Measurements from ENCODE around the gene AMIGO3. TPM values are rescaled to one million over a fixed set of nuclear protein-coding genes. Genes with fewer than 3 reads are reported as not detected.

AMIGO3 gene
- total and polyA plus RNA-seq, 2 experiments from 2014 or later: 2.9 to 10.4 TPM

GRCh38 chr3:49703956-49704355 lies 15.5 kb downstream of the AMIGO3 start:
- no peak for TF ChIP-seq CTCF (conservative IDR thresholded peaks at IDR 0.05; ENCODE audit: low read depth in 2 of 2)
- no peak for TF ChIP-seq EZH2phosphoT487 (IDR thresholded peaks at IDR 0.05; ENCODE audit: unreplicated experiment)
- no peak for TF ChIP-seq ZNF331 (CRISPR knock-in tag; IDR thresholded peaks at IDR 0.05; ENCODE audit: low read depth)
- TF ChIP-seq, protein P1, sequence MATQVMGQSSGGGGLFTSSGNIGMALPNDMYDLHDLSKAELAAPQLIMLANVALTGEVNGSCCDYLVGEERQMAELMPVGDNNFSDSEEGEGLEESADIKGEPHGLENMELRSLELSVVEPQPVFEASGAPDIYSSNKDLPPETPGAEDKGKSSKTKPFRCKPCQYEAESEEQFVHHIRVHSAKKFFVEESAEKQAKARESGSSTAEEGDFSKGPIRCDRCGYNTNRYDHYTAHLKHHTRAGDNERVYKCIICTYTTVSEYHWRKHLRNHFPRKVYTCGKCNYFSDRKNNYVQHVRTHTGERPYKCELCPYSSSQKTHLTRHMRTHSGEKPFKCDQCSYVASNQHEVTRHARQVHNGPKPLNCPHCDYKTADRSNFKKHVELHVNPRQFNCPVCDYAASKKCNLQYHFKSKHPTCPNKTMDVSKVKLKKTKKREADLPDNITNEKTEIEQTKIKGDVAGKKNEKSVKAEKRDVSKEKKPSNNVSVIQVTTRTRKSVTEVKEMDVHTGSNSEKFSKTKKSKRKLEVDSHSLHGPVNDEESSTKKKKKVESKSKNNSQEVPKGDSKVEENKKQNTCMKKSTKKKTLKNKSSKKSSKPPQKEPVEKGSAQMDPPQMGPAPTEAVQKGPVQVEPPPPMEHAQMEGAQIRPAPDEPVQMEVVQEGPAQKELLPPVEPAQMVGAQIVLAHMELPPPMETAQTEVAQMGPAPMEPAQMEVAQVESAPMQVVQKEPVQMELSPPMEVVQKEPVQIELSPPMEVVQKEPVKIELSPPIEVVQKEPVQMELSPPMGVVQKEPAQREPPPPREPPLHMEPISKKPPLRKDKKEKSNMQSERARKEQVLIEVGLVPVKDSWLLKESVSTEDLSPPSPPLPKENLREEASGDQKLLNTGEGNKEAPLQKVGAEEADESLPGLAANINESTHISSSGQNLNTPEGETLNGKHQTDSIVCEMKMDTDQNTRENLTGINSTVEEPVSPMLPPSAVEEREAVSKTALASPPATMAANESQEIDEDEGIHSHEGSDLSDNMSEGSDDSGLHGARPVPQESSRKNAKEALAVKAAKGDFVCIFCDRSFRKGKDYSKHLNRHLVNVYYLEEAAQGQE (IDR thresholded peaks at IDR 0.05; ENCODE audit: unreplicated experiment): no peak
- TF ChIP-seq NANOG (IDR thresholded peaks at IDR 0.05; ENCODE audit: borderline replicate concordance): no peak
- no peak for TF ChIP-seq POLR2AphosphoS5 (IDR thresholded peaks at IDR 0.05; ENCODE audit: low read depth)
- TF ChIP-seq, protein P2, sequence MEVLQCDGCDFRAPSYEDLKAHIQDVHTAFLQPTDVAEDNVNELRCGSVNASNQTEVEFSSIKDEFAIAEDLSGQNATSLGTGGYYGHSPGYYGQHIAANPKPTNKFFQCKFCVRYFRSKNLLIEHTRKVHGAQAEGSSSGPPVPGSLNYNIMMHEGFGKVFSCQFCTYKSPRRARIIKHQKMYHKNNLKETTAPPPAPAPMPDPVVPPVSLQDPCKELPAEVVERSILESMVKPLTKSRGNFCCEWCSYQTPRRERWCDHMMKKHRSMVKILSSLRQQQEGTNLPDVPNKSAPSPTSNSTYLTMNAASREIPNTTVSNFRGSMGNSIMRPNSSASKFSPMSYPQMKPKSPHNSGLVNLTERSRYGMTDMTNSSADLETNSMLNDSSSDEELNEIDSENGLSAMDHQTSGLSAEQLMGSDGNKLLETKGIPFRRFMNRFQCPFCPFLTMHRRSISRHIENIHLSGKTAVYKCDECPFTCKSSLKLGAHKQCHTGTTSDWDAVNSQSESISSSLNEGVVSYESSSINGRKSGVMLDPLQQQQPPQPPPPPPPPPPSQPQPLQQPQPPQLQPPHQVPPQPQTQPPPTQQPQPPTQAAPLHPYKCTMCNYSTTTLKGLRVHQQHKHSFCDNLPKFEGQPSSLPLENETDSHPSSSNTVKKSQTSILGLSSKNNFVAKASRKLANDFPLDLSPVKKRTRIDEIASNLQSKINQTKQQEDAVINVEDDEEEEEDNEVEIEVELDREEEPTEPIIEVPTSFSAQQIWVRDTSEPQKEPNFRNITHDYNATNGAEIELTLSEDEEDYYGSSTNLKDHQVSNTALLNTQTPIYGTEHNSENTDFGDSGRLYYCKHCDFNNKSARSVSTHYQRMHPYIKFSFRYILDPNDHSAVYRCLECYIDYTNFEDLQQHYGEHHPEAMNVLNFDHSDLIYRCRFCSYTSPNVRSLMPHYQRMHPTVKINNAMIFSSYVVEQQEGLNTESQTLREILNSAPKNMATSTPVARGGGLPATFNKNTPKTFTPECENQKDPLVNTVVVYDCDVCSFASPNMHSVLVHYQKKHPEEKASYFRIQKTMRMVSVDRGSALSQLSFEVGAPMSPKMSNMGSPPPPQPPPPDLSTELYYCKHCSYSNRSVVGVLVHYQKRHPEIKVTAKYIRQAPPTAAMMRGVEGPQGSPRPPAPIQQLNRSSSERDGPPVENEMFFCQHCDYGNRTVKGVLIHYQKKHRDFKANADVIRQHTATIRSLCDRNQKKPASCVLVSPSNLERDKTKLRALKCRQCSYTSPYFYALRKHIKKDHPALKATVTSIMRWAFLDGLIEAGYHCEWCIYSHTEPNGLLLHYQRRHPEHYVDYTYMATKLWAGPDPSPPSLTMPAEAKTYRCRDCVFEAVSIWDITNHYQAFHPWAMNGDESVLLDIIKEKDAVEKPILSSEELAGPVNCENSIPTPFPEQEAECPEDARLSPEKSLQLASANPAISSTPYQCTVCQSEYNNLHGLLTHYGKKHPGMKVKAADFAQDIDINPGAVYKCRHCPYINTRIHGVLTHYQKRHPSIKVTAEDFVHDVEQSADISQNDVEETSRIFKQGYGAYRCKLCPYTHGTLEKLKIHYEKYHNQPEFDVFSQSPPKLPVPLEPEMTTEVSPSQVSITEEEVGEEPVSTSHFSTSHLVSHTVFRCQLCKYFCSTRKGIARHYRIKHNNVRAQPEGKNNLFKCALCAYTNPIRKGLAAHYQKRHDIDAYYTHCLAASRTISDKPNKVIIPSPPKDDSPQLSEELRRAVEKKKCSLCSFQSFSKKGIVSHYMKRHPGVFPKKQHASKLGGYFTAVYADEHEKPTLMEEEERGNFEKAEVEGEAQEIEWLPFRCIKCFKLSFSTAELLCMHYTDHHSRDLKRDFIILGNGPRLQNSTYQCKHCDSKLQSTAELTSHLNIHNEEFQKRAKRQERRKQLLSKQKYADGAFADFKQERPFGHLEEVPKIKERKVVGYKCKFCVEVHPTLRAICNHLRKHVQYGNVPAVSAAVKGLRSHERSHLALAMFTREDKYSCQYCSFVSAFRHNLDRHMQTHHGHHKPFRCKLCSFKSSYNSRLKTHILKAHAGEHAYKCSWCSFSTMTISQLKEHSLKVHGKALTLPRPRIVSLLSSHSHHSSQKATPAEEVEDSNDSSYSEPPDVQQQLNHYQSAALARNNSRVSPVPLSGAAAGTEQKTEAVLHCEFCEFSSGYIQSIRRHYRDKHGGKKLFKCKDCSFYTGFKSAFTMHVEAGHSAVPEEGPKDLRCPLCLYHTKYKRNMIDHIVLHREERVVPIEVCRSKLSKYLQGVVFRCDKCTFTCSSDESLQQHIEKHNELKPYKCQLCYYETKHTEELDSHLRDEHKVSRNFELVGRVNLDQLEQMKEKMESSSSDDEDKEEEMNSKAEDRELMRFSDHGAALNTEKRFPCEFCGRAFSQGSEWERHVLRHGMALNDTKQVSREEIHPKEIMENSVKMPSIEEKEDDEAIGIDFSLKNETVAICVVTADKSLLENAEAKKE (CRISPR knock-in tag; IDR thresholded peaks at IDR 0.05): no peak
- no peak for TF ChIP-seq EZH2 (IDR thresholded peaks at IDR 0.05; ENCODE audit: low read depth, unreplicated experiment)
- TF ChIP-seq JUNB (IDR thresholded peaks at IDR 0.05; ENCODE audit: unreplicated experiment): no peak
- no peak for TF ChIP-seq CREB1 (CRISPR knock-in tag; IDR thresholded peaks at IDR 0.05; ENCODE audit: low read depth)
- TF ChIP-seq, protein P3, sequence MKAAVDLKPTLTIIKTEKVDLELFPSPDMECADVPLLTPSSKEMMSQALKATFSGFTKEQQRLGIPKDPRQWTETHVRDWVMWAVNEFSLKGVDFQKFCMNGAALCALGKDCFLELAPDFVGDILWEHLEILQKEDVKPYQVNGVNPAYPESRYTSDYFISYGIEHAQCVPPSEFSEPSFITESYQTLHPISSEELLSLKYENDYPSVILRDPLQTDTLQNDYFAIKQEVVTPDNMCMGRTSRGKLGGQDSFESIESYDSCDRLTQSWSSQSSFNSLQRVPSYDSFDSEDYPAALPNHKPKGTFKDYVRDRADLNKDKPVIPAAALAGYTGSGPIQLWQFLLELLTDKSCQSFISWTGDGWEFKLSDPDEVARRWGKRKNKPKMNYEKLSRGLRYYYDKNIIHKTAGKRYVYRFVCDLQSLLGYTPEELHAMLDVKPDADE (IDR thresholded peaks at IDR 0.05): no peak
- Mint-ChIP-seq H3K27me3 (ENCODE audit: insufficient read depth, low read depth, poor library complexity) (peaks cover 24% of the 10 kb centered on the region), H3K27ac (no peak overlapping the region), H3K9me3 (no peaks in the 10 kb centered on the region), H3K4me3 (no peak overlapping the region; the same call in 2 of the 3 replicates), H3K4me1 (peaks cover 18% of the 10 kb centered on the region), H3K36me3 (ENCODE audit: low read depth) (peaks cover 15% of the 10 kb centered on the region)
- no peaks in the 10 kb centered on the region for H3K27me3 ChIP-seq (ENCODE audit: insufficient read depth)
- H3K9me2 ChIP-seq (ENCODE audit: insufficient read depth): no peaks in the 10 kb centered on the region
- no peak overlapping the region for H3K4me2 ChIP-seq
- no peak overlapping the region for H3K4me3 ChIP-seq
- no peaks in the 10 kb centered on the region for H3K36me3 ChIP-seq (ENCODE audit: insufficient read depth)
- DNase-seq (ENCODE audit: low spot score) (no peak), ATAC-seq (no peak)
- no peaks in the 10 kb centered on the region for H3K4me1 ChIP-seq (ENCODE audit: insufficient read depth)
- peaks cover 5% of the 10 kb centered on the region; the same call in 1 of the 2 replicates for H4K20me1 ChIP-seq (replicated peaks; ENCODE audit: insufficient read depth)
- H2AFZ ChIP-seq: no peak overlapping the region
- H3K79me2 ChIP-seq (replicated peaks; ENCODE audit: insufficient read depth): no peaks in the 10 kb centered on the region
- no peaks in the 10 kb centered on the region; the same call in 1 of the 2 replicates for H3F3A ChIP-seq (replicated peaks; ENCODE audit: low read depth)
- no peak overlapping the region for H3K27ac ChIP-seq (ENCODE audit: low read depth)
